Spleen (tissue), 11 donors: ENCODE measurements around the gene SHH. TPM values are rescaled to one million over a fixed set of nuclear protein-coding genes. Genes with fewer than 3 reads are reported as not detected.

Source experiments
- DNase-seq: peaks from one replicate; pipeline ENCODE4 v3.0.0-alpha.2; 2020
- H3K27ac ChIP-seq, 8 donors: fragments of 200-600 bp; sonication (generic) in 7 of 8; 1 replicate in 4 of 8; 2 replicates in 4 of 8; pipeline versions ENCODE4 v1.5.0 to v1.8.0; 2016 to 2021; ENCODE audit warnings: inconsistent platforms in 4 of 8, mild to moderate bottlenecking in 4 of 8, moderate library complexity in 1 of 8
- H3K27me3 ChIP-seq, 7 donors: fragments of 200-600 bp; sonication (generic) in 6 of 7; replicated peaks in 1 of 7; 1 replicate in 4 of 7; 2 replicates in 3 of 7; pipeline versions ENCODE4 v1.5.0 to v1.8.0; 2016 to 2021; ENCODE audit warnings: inconsistent platforms in 3 of 7, mild to moderate bottlenecking in 1 of 7
- H3K36me3 ChIP-seq, 6 donors: fragments of 200-600 bp; sonication (generic) in 5 of 6; 1 replicate in 4 of 6; 2 replicates in 2 of 6; pipeline versions ENCODE4 v1.5.0 to v1.8.0; 2016 to 2021; ENCODE audit warnings: inconsistent platforms in 2 of 6
- H3K4me1 ChIP-seq, 6 donors: fragments of 200-600 bp; sonication (generic) in 5 of 6; 1 replicate in 3 of 6; 2 replicates in 3 of 6; pipeline versions ENCODE4 v1.5.0 to v1.8.0; 2016 to 2021; ENCODE audit warnings: inconsistent platforms in 3 of 6
- H3K4me3 ChIP-seq, 8 donors: fragments of 200-600 bp; sonication (generic) in 7 of 8; 1 replicate in 4 of 8; 2 replicates in 4 of 8; pipeline versions ENCODE4 v1.5.0 to v1.8.0; 2016 to 2021; ENCODE audit warnings: inconsistent platforms in 4 of 8, mild to moderate bottlenecking in 4 of 8, moderate library complexity in 2 of 8
- H3K9me3 ChIP-seq, 8 donors: fragments of 200-600 bp; sonication (generic) in 7 of 8; 1 replicate in 4 of 8; 2 replicates in 4 of 8; pipeline versions ENCODE4 v1.5.0 to v1.8.0; 2016 to 2021; ENCODE audit warnings: inconsistent platforms in 4 of 8
- POLR2A ChIP-seq, 3 donors: fragments of 450-650 bp; IDR thresholded peaks; one replicate each; pipeline ENCODE4 v1.5.1; 2017; ENCODE audit warnings: antibody characterized with exemption in 3 of 3, mild to moderate bottlenecking in 1 of 3
- POLR2AphosphoS5 ChIP-seq, 3 donors: sonication (generic); formaldehyde crosslinking; IDR thresholded peaks; one replicate each; pipeline ENCODE4 v1.5.1; 2017; ENCODE audit warnings: antibody characterized with exemption in 3 of 3
- WGBS, 5 donors: extraction: QIAGEN DNeasy Blood & Tissue Kit in 3 of 5; methylation state at CpG; one replicate each; pipeline versions ENCODE4 v1.1.5 to v1.1.7; 2013 to 2018; 5-methylcytosine and 5-hydroxymethylcytosine counted together
- intact Hi-C: fragments of 100-400 bp; cut with DNase I; formaldehyde crosslinking; loops from one replicate; pipeline ENCODE4 v1.15.0; 2023; ENCODE audit warnings: low total_unique reads
- polyA plus RNA-seq, 3 donors: library from polyadenylated mRNA; stranded (reverse); fragments of 200-250 nt; gene quantifications; one replicate each; pipeline ENCODE4 v1.2.1, GENCODE V29; 2013
- total RNA-seq, 7 donors: library from RNA; depleted of rRNA in 3 of 7; stranded (reverse); fragments of >200 nt in 3 of 7; fragmentation: NEBNext Ultra II Directional in 4 of 7; extraction: Animal tissue kit (Norgen Biotek cat#: 25700) in 4 of 7; gene quantifications; one replicate each; pipeline versions ENCODE4 v1.1.0 to v1.2.1, GENCODE V29; 2016 to 2021
- TF ChIP-seq, protein P1 (sequence below), 11 experiments: fragments of 200-600 bp in 7 of 11; fragments of 450-650 bp in 4 of 11; sonication (generic) in 4 of 11; IDR thresholded peaks in 8 of 11; conservative IDR thresholded peaks in 3 of 11; 1 replicate in 7 of 11; 2 replicates in 4 of 11; pipeline versions ENCODE4 v1.4.0 to v1.8.0; 2016 to 2021; ENCODE audit warnings: antibody characterized with exemption in 11 of 11, inconsistent platforms in 4 of 11, mild to moderate bottlenecking in 1 of 11
- donor health status: healthy with polysubstance abuse.
- donor health status: DM: no; HTN: no; CAD: no; lungs with moderate emphysema.
- donor health status: DM: no; HTN: no; CAD: no.
- donor health status: Bipolar disorder and iron deficiency.
- donor health status: healthy.
- donor health status: DM: no; HTN: no; CAD: no.
- donor health status: DM: yes; HTN: yes; CAD: no.

The SHH gene
- total and polyA plus RNA-seq, 10 donors: not detected

DNA sequence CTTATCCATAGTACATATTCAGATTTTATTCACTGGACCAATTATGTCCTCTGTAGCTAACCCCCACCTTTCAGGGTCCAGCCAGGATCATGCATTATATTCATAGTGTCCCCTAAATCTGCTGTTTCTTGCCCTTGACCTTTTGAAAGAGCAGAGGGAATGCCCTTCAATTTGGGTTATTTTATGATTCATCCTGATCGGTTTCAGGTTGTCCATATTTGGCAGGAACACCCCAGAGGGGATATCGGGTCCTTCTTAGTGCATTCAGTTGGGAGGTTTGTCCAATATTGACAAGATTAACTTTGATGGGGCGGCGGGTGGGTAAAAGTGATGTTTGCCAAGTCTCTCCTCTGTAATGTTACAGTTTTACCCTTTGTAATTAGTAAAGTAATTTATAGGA, 60.9 kb downstream of the SHH start:
- H3K9me3 ChIP-seq: no peaks in the 10 kb centered on the region
- DNase-seq: no peak
- H3K27me3 ChIP-seq: no peaks in the 10 kb centered on the region
- peak overlapping the region in 1 of 8 donors; percentile 60 for H3K27ac ChIP-seq
- H3K4me3 ChIP-seq: no peak overlapping the region
- TF ChIP-seq, protein P1, sequence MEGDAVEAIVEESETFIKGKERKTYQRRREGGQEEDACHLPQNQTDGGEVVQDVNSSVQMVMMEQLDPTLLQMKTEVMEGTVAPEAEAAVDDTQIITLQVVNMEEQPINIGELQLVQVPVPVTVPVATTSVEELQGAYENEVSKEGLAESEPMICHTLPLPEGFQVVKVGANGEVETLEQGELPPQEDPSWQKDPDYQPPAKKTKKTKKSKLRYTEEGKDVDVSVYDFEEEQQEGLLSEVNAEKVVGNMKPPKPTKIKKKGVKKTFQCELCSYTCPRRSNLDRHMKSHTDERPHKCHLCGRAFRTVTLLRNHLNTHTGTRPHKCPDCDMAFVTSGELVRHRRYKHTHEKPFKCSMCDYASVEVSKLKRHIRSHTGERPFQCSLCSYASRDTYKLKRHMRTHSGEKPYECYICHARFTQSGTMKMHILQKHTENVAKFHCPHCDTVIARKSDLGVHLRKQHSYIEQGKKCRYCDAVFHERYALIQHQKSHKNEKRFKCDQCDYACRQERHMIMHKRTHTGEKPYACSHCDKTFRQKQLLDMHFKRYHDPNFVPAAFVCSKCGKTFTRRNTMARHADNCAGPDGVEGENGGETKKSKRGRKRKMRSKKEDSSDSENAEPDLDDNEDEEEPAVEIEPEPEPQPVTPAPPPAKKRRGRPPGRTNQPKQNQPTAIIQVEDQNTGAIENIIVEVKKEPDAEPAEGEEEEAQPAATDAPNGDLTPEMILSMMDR (IDR thresholded peaks at IDR 0.05 in 8 of 11, conservative IDR thresholded peaks at IDR 0.05 in 3 of 11): no peak
- H3K36me3 ChIP-seq: peaks cover 0 to 34% (median 3%) of the 10 kb centered on the region in 6 donors
- peaks cover 42 to 100% (median 65%) of the 10 kb centered on the region in 6 donors for H3K4me1 ChIP-seq
- intact Hi-C loops: no loop called here
- 78 to 94% (median 88%) methylated on average over 4 of the region's 4 CpGs for WGBS, 5 donors

DNA sequence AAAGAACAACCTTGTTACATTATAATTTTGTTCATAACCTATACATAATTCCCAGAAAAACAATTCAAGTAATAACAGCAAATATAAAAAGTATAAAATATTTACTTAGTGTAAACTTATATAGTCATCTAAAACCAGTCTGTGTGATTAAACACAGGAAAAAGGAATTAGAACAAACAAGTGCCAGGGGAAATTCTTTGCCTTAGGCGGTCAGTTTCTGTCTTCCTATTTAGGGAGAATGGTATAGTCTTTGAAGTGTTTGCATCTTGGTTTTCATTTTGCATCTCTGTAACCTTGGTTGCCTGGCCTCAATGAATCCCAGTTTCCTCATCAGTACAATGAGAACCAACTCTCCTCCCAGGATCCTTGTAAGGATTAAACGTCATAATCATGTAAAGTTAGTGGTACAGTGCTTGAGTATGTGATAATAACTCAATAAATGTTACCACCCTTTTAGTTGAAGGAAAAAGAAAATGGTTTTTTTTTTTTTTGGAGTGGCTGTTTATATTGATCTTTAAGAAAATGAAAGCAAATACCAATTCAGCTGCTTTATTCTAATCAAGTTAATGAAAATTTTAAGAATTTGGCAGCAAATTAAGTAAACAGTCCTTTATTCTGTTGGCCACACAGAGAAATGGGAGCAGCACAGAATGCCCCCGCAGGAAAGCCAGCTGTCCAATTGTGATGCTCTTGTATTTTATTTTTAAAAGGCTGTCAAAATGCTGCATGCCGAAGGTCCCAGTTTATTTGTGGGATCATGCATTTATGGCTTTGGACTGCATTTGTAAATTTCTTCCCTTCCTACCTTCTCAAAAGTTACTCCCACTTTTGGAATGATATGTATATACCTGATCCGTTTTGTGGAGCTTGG, 61.8 kb downstream of the SHH start:
- H3K4me3 ChIP-seq: no peak overlapping the region
- H3K36me3 ChIP-seq: peaks cover 0 to 42% (median 13%) of the 10 kb centered on the region in 6 donors
- H3K4me1 ChIP-seq: peaks cover 35 to 93% (median 58%) of the 10 kb centered on the region in 6 donors
- intact Hi-C loops: no loop called here
- DNase-seq: no peak
- H3K9me3 ChIP-seq: no peaks in the 10 kb centered on the region
- H3K27ac ChIP-seq: no peak overlapping the region
- WGBS, 5 donors: 70 to 80% (median 79%) methylated on average over 5 of the region's 5 CpGs
- TF ChIP-seq, protein P1 (IDR thresholded peaks at IDR 0.05 in 8 of 11, conservative IDR thresholded peaks at IDR 0.05 in 3 of 11): no peak
- no peak for TF ChIP-seq POLR2AphosphoS5 (IDR thresholded peaks at IDR 0.05)
- no peak for TF ChIP-seq POLR2A (IDR thresholded peaks at IDR 0.05)
- no peaks in the 10 kb centered on the region for H3K27me3 ChIP-seq

Other genes starting within 250 kb of the SHH start
- 100 to 1,000 TPM in 3 of 7 donors, 10 to 100 TPM in 4; 68.1 to 109 (median 93.2) TPM for gene RBM33, start 167.8 kb downstream of the SHH start, total RNA-seq
- 10 to 100 TPM in 2 of 3 donors, 1 to 10 TPM in 1; 9.7 to 23.8 (median 10.2) TPM for gene RBM33, start 167.8 kb downstream of the SHH start, polyA plus RNA-seq